ENCODE data around the gene SEMA3A.
A peak's percentile ranks its signal among the peaks of the same experiment; 100 is the strongest.
"Not testable (repeated sequence)": the region's sequence is repeated elsewhere in the genome, so short reads cannot be mapped to it uniquely, and the experiment has no call there.

SEMA3A gene

DNA sequence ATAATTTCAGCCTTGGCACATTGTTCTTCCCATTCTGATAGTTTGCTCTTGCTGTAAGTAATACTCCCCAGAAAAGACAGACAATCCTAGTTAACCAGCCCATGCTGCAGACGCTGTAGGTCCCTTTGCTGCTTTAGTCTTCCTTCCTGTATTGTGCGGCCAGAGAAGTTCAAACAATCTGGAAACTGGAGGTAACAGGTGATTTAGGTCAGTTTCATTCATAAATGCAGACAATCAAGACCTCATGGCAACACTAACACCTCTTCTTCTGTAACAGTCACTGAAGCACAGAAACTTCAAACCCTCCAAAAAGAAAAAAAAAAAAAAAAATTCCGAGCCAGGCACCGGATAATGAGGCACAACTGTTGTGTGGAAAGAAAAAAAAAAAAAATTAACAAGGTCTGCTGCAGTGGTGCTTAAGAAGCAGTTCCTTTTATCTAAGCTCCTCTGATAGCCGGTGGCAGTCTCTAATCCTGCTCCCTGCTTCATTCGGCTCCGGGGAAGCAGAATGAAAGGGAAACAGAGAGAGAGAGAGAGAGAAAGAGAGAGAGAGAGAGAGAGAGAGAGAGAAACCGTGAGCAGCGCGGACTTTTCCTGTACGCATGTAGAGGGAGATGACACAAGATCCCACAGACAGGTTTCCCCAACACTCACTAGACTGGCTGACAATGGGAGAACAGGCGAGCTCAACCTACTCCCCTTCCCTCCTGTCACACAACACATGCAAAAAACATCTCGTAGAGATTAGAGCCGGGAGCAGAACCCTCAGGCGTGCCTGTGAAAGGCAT, at the start of gene SEMA3A:
SEMA3A (minus strand) TSS at position 306 of the 788 bp plus-strand sequence; CDS start at position 103, 203 bp downstream.
- in situ Hi-C loops (cut with HindIII; ENCODE audit: low pct_ligation_motif_present, low pct_unique_long_range_greater_than_20kb, low sequenced_read_pairs): no loop called here
- peak; percentile 84 for DNase-seq

DNA sequence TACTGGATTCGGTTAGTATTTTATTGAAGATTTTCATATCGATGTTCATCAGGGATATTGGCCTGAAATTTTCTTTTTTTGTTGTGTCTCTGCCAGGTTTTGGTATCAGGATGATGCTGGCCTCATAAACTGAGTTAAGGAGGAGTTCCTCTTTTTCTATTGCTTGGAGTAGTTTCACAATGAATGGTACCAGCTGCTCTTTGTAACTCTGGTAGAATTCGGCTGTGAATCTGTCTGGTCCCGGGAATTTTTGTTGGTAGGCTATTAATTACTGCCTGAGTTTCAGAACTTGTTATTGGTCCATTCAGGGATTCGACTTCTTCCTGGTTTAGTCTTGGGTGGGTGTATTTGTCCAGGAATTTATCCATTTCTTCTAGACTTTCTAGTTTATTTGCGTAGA, 48.4 kb upstream of the SEMA3A start:
- in situ Hi-C loops (cut with HindIII; ENCODE audit: low pct_ligation_motif_present, low pct_unique_long_range_greater_than_20kb, low sequenced_read_pairs): not testable (repeated sequence)

DNA sequence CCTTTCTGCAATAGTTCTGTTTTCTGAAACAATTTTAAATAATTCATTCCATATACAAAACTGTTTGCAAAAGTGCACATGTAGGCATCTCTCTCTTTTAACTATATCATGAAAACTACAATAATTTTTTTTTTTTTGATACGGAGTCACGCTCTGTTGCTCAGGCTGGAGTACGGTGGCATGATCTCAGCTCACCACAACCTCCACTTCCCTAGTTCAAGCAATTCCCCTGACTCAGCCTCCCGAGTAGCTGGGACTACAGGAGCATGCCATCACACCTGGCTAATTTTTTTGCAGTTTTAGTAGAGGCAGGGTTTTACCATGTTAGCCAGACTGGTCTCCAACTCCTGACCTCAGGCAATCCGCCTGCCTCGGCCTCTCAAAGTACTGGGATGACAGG, 44.0 kb upstream of the SEMA3A start:
- in situ Hi-C loops (cut with HindIII; ENCODE audit: low pct_ligation_motif_present, low pct_unique_long_range_greater_than_20kb, low sequenced_read_pairs): no loop called here

More for the DNA sequence above, 48.4 kb upstream of the SEMA3A start:
- DNase-seq: not testable (repeated sequence)

DNA sequence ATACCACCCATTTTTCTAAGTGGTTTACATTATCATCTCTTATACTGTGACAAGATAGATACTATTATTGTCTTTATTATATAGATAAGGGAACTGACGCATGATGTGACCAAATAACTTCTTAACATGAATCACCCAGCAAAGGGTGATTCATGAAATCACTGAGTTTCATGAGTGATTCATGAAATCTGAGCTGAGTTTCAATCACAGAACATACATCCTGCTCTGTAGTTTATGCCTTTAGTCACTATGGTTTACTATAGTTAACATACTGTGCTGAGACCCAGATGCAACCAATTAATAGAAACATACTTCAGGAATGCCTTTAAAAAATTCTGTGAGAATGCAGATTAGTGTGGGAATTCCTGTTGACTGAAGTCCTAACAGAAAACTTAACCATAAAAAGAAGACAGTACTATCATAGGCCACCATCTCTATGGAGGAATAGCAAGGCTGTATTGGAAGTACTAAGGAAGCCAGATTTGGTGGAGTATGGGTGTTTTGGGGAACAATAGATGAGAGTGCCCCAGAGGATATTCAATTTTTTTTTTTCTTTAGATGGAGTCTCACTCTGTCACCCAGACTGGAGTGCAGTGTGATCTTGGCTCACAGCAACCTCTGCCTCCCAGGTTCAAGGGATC, 43.1 kb upstream of the SEMA3A start:
- peak; percentile 25 for DNase-seq
- in situ Hi-C loops (cut with HindIII; ENCODE audit: low pct_ligation_motif_present, low pct_unique_long_range_greater_than_20kb, low sequenced_read_pairs): no loop called here

More for the DNA sequence above, 44.0 kb upstream of the SEMA3A start:
- peak; percentile 59 for DNase-seq

DNA sequence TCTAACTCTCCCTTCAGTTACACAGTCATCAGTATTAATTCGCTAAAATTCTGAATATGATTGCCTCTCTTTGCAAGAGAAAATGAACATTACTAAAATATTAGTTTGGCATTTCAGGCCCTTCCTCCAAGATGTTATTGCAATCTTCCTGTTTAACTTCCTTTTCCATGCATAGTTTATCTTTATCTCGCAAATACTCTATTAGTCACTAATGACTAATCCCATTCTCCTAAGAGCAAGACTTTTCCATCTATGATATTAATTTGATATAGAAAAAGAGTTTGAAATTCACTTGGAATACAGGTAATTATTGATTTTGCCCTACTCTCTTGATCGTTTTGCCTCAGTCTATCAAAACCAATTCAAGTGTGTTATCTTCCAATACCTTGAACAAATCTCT, 41.8 kb upstream of the SEMA3A start:
- no peak for DNase-seq
- in situ Hi-C loops (cut with HindIII; ENCODE audit: low pct_ligation_motif_present, low pct_unique_long_range_greater_than_20kb, low sequenced_read_pairs): no loop called here

DNA sequence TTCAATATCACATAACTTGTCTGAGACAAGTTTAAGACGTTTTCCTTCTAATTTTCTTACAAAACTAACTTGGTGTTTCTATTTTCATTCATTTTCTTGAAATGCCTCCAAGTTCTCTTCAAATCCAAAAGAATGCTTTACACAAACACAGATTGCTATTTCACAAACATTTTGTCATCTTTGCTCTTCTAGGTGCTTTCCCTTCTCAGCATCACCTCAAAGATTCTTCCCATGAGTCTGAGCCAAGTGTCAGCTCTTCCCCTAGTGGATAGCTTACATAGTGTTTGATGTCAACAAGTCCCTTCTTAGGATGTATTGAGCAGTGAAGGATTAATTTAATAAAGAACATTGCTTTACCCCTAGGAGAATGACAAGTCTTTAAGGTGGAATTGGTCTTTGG, 38.1 kb upstream of the SEMA3A start:
- DNase-seq: no peak
- in situ Hi-C loops (cut with HindIII; ENCODE audit: low pct_ligation_motif_present, low pct_unique_long_range_greater_than_20kb, low sequenced_read_pairs): no loop called here

DNA sequence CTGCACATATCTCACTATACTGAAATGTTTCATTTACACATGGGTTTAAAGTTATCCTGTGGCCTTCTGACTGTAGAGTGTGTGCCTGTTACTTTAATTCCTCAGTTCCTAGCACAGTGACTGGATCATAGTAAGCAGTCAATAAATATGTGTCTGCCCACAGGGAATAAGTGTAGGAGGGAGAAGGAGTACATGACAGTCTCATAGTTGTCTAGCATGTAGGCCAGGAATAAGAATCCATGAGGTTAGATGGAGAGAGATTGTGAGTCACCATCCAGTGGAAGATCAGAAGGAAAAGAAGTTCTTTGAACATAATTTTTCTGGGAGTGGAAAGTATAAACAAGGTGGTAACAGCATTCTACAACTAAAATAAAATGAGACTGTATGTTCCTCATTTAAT, 36.6 kb upstream of the SEMA3A start:
- in situ Hi-C loops (cut with HindIII; ENCODE audit: low pct_ligation_motif_present, low pct_unique_long_range_greater_than_20kb, low sequenced_read_pairs): no loop called here
- no peak for DNase-seq

DNA sequence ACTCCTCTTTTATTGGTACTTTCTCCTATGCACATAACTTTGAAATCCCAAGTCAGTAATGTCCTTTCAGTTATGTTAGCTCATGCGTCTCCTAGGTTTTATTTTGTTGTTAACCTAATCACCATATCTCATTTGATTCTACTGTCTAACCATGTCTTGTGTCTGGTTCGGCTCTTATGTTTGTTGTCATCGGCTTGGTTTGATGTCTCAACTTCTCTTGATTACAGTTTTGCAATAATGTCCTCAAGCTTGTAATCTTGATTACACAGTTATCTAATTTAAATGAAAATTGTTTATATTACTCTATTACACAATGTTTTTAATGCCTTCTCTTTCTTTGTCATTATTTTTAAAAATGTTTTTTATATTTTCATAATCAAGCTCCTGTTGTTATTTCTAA, 35.9 kb upstream of the SEMA3A start:
- in situ Hi-C loops (cut with HindIII; ENCODE audit: low pct_ligation_motif_present, low pct_unique_long_range_greater_than_20kb, low sequenced_read_pairs): no loop called here
- DNase-seq: no peak

DNA sequence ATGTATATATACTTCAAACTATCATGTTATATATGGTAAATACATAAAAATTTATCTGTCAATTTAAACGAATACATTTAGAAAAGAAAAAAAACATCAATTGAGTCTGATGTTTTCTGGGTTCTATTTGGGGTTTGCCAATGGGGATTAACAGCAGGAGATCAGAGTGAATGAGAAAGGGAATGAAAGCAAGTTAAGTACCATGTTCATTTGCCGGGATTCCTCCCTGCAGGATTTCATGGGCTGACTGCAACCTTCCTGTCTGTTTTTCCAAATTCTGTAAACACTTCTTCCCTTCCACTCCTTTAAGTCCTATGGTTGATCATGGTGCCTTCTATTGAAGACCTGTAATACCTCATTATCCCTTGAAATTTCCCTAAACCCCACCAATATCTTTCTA, 33.9 kb upstream of the SEMA3A start:
- in situ Hi-C loops (cut with HindIII; ENCODE audit: low pct_ligation_motif_present, low pct_unique_long_range_greater_than_20kb, low sequenced_read_pairs): no loop called here

DNA sequence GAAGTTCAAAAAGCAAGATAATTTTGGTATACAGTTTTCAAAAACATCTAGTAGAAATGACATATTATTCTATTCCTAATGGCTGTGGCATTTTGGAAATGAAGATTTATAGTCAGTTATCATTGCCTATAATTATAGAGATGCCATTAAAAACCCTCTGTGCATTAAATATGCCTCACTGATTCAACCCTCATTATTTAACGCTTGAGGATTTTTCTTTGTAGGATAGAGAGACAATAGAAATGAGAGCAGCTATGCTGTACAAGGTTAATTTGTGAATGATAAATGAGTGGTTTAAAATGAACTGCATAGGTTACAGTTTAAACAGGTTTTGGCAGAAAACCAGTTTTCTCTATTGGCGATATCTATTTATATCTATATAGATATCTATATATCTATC, 32.2 kb upstream of the SEMA3A start:
- in situ Hi-C loops (cut with HindIII; ENCODE audit: low pct_ligation_motif_present, low pct_unique_long_range_greater_than_20kb, low sequenced_read_pairs): no loop called here
- no peak for DNase-seq

More for the DNA sequence above, 33.9 kb upstream of the SEMA3A start:
- no peak for DNase-seq

DNA sequence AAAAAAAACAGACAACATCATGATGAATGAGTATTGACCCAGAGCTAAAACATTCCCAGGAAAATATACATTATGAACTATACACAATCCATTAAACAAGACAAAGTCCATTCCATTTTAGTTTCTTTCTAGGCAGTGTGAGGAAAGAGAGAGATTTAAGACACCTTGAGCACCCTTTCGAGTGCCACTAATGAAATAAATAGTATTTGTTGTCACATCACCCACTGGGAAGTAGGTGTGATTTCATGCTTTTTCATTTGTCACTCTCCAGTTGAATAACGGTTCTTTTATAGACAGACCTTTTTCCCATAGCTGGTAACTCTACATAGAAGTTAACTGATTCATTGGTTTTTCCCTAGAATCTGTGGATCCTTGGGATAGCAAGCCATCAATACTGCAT, 29.9 kb upstream of the SEMA3A start:
- in situ Hi-C loops (cut with HindIII; ENCODE audit: low pct_ligation_motif_present, low pct_unique_long_range_greater_than_20kb, low sequenced_read_pairs): no loop called here
- DNase-seq: no peak

DNA sequence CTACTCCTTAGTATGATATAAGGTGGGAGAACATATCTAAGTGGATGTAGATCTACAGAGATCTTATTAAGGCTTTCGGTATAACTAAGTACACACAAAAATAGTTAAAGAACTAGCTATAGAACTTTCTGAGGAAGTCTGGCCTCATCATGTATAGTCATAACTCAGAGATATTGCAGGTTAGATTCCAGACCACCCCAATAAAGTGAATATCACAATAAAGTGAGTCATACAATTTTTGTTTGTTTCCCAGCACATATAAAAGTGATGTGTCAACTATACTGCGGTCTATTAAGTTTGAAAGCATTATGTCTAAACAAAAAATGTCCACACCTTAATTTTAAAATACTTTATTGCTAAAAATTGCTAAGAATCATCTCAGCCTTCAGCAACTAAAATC, 24.7 kb upstream of the SEMA3A start:
- in situ Hi-C loops (cut with HindIII; ENCODE audit: low pct_ligation_motif_present, low pct_unique_long_range_greater_than_20kb, low sequenced_read_pairs): no loop called here
- DNase-seq: no peak

DNA sequence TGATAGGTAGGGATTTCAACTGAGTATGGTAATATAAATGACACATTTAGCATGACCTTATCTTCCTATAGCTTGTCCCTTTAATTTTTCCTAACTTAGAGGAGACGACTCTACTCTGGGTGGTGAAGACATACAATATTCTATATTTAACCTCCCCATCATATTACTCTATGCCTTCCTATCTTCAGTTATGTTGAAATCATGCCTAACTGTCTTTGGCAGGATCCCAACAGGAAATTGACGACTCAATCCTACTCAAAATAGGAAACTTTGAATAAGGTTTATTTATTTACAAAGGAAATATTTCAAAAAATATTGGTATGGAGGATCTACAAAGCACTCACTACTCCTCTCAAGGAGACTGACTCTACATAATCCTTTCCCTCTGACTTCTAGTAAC, 24.1 kb upstream of the SEMA3A start:
- in situ Hi-C loops (cut with HindIII; ENCODE audit: low pct_ligation_motif_present, low pct_unique_long_range_greater_than_20kb, low sequenced_read_pairs): no loop called here
- no peak for DNase-seq

DNA sequence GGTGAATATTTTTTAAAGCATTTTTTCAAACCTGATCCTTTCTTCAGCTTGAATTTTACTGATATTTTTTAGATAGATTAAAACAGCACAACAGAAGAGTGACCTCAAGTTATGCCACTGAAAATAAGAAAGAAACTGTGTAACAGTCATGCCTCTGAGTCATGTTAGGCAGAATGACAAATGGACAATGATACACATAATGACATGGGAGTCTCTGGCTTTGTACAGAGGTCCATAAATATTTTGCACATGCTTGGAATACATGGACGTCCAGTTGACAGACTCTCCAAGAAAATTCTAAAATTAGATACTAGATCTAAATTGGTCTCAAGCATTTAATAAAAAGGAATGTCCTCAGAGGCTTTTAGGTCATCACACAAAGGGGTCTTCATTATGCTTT, 21.9 kb upstream of the SEMA3A start:
- in situ Hi-C loops (cut with HindIII; ENCODE audit: low pct_ligation_motif_present, low pct_unique_long_range_greater_than_20kb, low sequenced_read_pairs): no loop called here

DNA sequence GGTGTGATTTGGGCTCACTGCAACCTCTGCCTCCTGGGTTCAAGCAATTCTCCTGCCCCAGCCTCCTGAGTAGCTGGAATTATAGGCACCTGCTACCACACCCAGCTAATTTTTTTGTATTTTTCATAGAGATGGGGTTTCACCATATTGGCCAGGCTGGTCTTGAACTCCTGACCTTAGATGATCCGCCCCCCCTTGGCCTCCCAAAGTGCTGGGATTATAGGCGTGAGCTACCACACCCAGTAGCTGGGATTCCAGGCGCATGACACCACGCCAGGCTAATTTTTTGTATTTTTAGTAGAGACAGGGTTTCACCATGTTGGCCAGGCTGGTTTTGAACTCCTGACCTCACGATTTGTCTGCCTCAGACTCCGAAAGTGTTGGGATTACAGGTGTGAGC, 20.2 kb upstream of the SEMA3A start:
- in situ Hi-C loops (cut with HindIII; ENCODE audit: low pct_ligation_motif_present, low pct_unique_long_range_greater_than_20kb, low sequenced_read_pairs); DNase-seq: not testable (repeated sequence)

More for the DNA sequence above, 21.9 kb upstream of the SEMA3A start:
- no peak for DNase-seq

DNA sequence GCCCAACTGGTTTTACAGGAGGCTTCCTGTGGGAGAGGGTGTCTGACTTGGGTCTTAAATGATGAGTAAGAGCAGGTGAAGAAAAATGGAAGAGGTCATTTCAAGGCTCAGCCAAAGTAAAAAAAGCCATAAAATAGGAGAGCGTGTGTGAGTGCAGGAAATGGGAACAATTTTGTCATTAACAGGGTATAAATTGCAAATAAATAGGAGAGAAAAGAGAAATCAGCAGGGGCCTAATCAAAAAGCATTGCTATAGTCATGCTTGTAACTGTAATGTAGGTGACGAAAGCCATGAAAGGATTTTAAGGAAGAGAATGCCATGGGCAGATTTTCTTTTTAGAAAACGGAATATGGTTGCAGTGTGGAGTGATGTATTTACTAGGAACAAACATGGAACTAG, 15.7 kb upstream of the SEMA3A start:
- in situ Hi-C loops (cut with HindIII; ENCODE audit: low pct_ligation_motif_present, low pct_unique_long_range_greater_than_20kb, low sequenced_read_pairs): no loop called here

DNA sequence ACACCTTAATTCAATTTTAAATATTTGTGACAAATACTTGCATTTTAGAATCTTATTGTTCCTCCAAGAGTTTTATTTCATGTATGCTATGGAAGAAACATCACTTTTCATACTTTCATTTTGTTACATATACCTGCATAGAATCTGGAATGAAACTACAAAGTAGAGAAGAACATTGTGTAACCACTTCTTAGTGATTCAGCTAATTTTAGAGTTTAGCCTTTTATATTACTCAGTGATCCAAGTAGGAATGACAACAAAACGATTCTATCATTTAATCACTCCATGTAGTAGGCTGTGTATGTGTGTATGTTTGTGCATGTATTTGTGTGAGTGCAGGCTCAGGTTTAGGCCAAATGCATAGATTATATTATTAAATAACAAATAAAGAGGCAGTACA, 14.4 kb upstream of the SEMA3A start:
- in situ Hi-C loops (cut with HindIII; ENCODE audit: low pct_ligation_motif_present, low pct_unique_long_range_greater_than_20kb, low sequenced_read_pairs): no loop called here
- no peak for DNase-seq

More for the DNA sequence above, 15.7 kb upstream of the SEMA3A start:
- DNase-seq: no peak

DNA sequence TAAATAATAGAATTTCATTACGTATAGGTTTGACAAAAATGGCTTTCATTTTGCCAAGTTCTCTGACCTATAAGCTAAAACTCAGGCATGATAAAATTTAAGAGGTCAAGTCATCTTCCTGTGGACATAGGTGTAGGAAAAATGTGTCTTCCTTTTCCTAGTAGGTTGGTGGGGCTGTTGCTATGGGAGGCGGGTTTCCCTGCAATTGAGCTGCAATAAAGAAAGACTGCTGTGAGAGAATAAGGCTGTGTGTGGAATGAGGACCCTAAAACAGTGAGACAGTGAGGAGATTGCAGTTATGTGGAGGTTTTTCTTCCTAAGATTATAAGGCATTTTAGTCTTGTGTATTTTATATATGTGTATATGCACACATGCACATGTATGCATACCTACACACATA, 13.0 kb upstream of the SEMA3A start:
- DNase-seq: no peak
- in situ Hi-C loops (cut with HindIII; ENCODE audit: low pct_ligation_motif_present, low pct_unique_long_range_greater_than_20kb, low sequenced_read_pairs): no loop called here

DNA sequence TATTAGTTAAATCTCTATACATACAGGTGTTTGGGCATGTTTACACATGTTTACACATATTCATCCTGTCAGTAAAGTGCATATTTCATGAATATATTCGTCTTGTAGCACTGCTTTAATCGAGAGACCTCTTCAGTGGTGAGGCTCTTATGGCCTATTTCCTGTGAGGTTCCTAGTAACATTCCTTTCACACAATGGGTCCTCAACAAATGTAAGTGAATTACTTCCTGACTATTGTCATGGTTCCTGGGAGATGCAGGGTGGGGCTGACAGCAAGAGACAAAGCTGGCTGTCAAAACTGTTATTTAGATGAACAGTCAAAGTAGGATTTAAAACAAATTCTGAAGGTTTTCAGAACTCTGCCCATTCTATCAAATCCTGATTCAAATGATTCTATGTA, 12.4 kb upstream of the SEMA3A start:
- in situ Hi-C loops (cut with HindIII; ENCODE audit: low pct_ligation_motif_present, low pct_unique_long_range_greater_than_20kb, low sequenced_read_pairs): no loop called here
- no peak for DNase-seq

DNA sequence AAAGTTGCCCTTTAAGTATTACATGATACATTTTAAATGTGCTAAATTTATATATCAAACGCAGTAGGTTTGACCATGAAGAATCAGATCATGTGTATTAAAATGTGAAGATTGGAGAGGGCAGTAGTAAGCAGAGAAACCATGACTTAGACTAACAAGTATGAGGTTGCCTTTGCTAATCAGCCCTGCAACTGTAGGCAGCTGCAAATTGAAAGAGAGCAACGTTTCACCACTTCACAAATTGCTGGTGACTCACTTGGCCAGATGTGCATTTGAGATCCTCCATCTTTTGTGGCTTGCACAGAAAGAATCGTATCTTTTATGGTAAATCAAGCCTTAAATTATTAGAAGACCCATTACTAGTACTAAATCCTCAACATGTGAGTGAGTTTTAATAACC, 10.1 kb upstream of the SEMA3A start:
- no peak for DNase-seq
- in situ Hi-C loops (cut with HindIII; ENCODE audit: low pct_ligation_motif_present, low pct_unique_long_range_greater_than_20kb, low sequenced_read_pairs): no loop called here
